ENCODE measurements around the gene DNAH2. TPM values are rescaled to one million over a fixed set of nuclear protein-coding genes. Genes with fewer than 3 reads are reported as not detected.

Gene DNAH2
- total and polyA plus RNA-seq, 9 of the 15 experiments (the other 6 are each of a cell fraction or from before 2014, with no cell fraction given): 0.03 TPM; not detected in 8

DNA sequence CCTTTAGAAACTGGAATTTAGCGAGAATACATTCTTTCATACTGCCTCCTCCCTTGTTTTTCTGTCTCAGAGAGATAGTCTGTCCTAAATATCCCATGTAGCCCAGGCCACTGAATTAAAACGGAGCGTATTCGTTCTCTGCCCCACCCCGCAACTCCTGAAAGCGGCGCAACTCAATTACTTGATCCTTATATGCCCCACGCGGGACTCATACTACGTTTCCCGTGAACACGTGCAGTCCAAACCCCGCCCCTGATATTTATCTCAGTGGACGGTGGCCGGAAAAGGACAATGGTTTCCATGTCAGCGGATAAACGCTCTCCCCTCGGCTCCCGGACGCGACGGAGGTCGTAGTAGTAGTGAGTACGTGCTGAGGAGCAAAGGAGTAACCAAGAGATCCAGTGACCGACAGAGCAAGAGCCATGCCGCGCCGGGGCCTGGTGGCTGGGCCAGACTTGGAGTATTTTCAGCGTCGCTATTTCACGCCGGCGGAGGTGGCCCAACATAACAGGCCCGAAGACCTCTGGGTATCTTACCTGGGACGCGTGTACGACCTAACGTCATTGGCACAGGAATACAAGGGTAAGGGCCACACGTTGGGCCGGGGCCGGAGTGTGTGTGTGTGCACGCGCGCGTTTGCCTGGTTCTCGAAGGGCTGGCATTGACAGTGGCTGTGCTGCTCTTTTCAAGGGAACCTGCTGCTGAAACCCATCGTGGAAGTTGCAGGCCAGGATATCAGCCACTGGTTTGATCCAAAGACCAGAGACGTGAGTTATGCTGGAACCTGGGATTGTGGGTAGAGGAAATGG lies 140.4 kb downstream of the DNAH2 start, which contains the start of gene CYB5D1 (continued):
- TF ChIP-seq, protein P1, sequence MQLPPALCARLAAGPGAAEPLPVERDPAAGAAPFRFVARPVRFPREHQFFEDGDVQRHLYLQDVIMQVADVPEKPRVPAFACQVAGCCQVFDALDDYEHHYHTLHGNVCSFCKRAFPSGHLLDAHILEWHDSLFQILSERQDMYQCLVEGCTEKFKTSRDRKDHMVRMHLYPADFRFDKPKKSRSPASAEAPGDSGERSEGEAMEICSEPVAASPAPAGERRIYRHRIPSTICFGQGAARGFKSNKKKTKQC (CRISPR knock-in tag; IDR thresholded peaks at IDR 0.05): no peak; the same call in 1 of the 2 replicates
- TF ChIP-seq, protein P2, sequence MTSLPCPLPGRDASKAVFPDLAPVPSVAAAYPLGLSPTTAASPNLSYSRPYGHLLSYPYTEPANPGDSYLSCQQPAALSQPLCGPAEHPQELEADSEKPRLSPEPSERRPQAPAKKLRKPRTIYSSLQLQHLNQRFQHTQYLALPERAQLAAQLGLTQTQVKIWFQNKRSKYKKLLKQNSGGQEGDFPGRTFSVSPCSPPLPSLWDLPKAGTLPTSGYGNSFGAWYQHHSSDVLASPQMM (CRISPR knock-in tag; IDR thresholded peaks at IDR 0.05): no peak
- TF ChIP-seq NFIC (IDR thresholded peaks at IDR 0.05): no peak
- TF ChIP-seq, protein P3, sequence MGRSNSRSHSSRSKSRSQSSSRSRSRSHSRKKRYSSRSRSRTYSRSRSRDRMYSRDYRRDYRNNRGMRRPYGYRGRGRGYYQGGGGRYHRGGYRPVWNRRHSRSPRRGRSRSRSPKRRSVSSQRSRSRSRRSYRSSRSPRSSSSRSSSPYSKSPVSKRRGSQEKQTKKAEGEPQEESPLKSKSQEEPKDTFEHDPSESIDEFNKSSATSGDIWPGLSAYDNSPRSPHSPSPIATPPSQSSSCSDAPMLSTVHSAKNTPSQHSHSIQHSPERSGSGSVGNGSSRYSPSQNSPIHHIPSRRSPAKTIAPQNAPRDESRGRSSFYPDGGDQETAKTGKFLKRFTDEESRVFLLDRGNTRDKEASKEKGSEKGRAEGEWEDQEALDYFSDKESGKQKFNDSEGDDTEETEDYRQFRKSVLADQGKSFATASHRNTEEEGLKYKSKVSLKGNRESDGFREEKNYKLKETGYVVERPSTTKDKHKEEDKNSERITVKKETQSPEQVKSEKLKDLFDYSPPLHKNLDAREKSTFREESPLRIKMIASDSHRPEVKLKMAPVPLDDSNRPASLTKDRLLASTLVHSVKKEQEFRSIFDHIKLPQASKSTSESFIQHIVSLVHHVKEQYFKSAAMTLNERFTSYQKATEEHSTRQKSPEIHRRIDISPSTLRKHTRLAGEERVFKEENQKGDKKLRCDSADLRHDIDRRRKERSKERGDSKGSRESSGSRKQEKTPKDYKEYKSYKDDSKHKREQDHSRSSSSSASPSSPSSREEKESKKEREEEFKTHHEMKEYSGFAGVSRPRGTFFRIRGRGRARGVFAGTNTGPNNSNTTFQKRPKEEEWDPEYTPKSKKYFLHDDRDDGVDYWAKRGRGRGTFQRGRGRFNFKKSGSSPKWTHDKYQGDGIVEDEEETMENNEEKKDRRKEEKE (IDR thresholded peaks at IDR 0.05; ENCODE audit: borderline replicate concordance in 1 of 2, control insufficient read depth in 1 of 2, low read depth in 2 of 2, low read length in 1 of 2): no peak
- peak; percentile 28 for TF ChIP-seq ZNF143 (CRISPR knock-in tag; IDR thresholded peaks at IDR 0.05)
- TF ChIP-seq, protein P4, sequence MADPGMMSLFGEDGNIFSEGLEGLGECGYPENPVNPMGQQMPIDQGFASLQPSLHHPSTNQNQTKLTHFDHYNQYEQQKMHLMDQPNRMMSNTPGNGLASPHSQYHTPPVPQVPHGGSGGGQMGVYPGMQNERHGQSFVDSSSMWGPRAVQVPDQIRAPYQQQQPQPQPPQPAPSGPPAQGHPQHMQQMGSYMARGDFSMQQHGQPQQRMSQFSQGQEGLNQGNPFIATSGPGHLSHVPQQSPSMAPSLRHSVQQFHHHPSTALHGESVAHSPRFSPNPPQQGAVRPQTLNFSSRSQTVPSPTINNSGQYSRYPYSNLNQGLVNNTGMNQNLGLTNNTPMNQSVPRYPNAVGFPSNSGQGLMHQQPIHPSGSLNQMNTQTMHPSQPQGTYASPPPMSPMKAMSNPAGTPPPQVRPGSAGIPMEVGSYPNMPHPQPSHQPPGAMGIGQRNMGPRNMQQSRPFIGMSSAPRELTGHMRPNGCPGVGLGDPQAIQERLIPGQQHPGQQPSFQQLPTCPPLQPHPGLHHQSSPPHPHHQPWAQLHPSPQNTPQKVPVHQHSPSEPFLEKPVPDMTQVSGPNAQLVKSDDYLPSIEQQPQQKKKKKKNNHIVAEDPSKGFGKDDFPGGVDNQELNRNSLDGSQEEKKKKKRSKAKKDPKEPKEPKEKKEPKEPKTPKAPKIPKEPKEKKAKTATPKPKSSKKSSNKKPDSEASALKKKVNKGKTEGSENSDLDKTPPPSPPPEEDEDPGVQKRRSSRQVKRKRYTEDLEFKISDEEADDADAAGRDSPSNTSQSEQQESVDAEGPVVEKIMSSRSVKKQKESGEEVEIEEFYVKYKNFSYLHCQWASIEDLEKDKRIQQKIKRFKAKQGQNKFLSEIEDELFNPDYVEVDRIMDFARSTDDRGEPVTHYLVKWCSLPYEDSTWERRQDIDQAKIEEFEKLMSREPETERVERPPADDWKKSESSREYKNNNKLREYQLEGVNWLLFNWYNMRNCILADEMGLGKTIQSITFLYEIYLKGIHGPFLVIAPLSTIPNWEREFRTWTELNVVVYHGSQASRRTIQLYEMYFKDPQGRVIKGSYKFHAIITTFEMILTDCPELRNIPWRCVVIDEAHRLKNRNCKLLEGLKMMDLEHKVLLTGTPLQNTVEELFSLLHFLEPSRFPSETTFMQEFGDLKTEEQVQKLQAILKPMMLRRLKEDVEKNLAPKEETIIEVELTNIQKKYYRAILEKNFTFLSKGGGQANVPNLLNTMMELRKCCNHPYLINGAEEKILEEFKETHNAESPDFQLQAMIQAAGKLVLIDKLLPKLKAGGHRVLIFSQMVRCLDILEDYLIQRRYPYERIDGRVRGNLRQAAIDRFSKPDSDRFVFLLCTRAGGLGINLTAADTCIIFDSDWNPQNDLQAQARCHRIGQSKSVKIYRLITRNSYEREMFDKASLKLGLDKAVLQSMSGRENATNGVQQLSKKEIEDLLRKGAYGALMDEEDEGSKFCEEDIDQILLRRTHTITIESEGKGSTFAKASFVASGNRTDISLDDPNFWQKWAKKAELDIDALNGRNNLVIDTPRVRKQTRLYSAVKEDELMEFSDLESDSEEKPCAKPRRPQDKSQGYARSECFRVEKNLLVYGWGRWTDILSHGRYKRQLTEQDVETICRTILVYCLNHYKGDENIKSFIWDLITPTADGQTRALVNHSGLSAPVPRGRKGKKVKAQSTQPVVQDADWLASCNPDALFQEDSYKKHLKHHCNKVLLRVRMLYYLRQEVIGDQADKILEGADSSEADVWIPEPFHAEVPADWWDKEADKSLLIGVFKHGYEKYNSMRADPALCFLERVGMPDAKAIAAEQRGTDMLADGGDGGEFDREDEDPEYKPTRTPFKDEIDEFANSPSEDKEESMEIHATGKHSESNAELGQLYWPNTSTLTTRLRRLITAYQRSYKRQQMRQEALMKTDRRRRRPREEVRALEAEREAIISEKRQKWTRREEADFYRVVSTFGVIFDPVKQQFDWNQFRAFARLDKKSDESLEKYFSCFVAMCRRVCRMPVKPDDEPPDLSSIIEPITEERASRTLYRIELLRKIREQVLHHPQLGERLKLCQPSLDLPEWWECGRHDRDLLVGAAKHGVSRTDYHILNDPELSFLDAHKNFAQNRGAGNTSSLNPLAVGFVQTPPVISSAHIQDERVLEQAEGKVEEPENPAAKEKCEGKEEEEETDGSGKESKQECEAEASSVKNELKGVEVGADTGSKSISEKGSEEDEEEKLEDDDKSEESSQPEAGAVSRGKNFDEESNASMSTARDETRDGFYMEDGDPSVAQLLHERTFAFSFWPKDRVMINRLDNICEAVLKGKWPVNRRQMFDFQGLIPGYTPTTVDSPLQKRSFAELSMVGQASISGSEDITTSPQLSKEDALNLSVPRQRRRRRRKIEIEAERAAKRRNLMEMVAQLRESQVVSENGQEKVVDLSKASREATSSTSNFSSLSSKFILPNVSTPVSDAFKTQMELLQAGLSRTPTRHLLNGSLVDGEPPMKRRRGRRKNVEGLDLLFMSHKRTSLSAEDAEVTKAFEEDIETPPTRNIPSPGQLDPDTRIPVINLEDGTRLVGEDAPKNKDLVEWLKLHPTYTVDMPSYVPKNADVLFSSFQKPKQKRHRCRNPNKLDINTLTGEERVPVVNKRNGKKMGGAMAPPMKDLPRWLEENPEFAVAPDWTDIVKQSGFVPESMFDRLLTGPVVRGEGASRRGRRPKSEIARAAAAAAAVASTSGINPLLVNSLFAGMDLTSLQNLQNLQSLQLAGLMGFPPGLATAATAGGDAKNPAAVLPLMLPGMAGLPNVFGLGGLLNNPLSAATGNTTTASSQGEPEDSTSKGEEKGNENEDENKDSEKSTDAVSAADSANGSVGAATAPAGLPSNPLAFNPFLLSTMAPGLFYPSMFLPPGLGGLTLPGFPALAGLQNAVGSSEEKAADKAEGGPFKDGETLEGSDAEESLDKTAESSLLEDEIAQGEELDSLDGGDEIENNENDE (IDR thresholded peaks at IDR 0.05; ENCODE audit: low read depth, low read length): no peak
- no peak for TF ChIP-seq PTBP1 (IDR thresholded peaks at IDR 0.05; ENCODE audit: low read depth, low read length)
- no peak for TF ChIP-seq SRSF9 (IDR thresholded peaks at IDR 0.05; ENCODE audit: borderline replicate concordance, low read depth, low read length)
- no peak for TF ChIP-seq COPS2 (conservative IDR thresholded peaks at IDR 0.05)
- no peak for TF ChIP-seq NFRKB (IDR thresholded peaks at IDR 0.05; ENCODE audit: low read depth)
- TF ChIP-seq XRCC4 (IDR thresholded peaks at IDR 0.05; ENCODE audit: extremely low read depth, insufficient read depth, insufficient read length): no peak

All from K562 (cell line).